H1 (cell line): ENCODE measurements around the gene RUBCN. TPM values are rescaled to one million over a fixed set of nuclear protein-coding genes. Genes with fewer than 3 reads are reported as not detected.

Experiments
- CBX8 ChIP-seq: fragments of 300-800, 300-1000 bp; sonication (generic); IDR thresholded peaks from 2 replicates; pipeline ENCODE4 v1.7.1; 2016; ENCODE audit warnings: low read depth, low read length, borderline replicate concordance
- CHD7 ChIP-seq: fragments of 300-600 bp; sonication (generic); IDR thresholded peaks from 2 replicates; pipeline ENCODE4 v1.7.1; 2012; ENCODE audit warnings: low read length, moderate library complexity, mild to moderate bottlenecking, inconsistent platforms; ENCODE audit not compliant: insufficient replicate concordance
- KDM5A ChIP-seq: fragments of 200-600 bp; IDR thresholded peaks from 2 replicates; pipeline ENCODE4 v1.7.1; 2012; ENCODE audit warnings: mild to moderate bottlenecking, low read length, inconsistent platforms, mixed read lengths
- RBBP5 ChIP-seq: IDR thresholded peaks from 2 replicates; pipeline ENCODE4 v1.7.1; 2012; ENCODE audit warnings: low read depth, mild to moderate bottlenecking, inconsistent platforms, low read length, moderate library complexity, borderline replicate concordance
- polyA plus RNA-seq, 7 experiments: library from polyadenylated mRNA; depleted of rRNA in 3 of 7; stranded (reverse) in 5 of 7; unstranded in 2 of 7; fragments of >200 nt in 5 of 7; fragments of 200-250 nt in 2 of 7; gene quantifications; 1 replicate in 5 of 7; 2 replicates in 1 of 7; 4 replicates in 1 of 7; pipeline versions ENCODE4 v1.2.1 to v1.2.3, GENCODE V29; 2011 to 2013; ENCODE audit warnings: missing spikeins in 2 of 7, mixed read lengths in 2 of 7
- total RNA-seq: library from RNA; stranded (reverse); fragmentation: NEBNext Ultra II Directional; extraction: Animal tissue kit (Norgen Biotek cat#: 25700); gene quantifications from 2 replicates; pipeline ENCODE4 v1.2.1, GENCODE V29; 2021

Gene RUBCN
- total and polyA plus RNA-seq, 2 of the 8 experiments (the other 6 are each of a cell fraction or from before 2014, with no cell fraction given) = 9.3 to 21.9 TPM

DNA sequence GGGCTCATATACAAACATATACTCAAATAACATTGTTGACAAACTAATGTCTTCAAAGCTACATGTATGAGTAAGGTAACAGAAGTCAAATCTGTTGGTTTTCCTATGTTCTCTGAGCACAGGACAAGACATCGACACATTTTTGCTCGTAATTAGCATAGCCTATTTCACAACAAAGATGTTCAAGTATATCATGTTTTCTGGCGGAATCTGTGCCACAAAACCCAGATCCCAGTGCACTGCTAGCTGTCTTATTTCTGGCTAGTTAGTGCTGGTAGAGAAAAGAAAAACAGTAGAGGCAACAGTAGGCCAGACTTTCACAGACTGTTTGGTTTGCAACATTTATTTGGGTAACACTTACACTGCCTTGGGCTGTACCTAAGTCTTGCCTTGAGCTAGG is 51.2 kb downstream of the RUBCN start (continued):
- TF ChIP-seq CHD7 (no peak), KDM5A (no peak), CBX8 (no peak), RBBP5 (no peak)
